NOMO-1 (cell line): ENCODE data around the gene ROR1.

Source experiments
- DNase-seq, 2 experiments: peaks; one replicate each; lab custom pipeline; 2025; ENCODE audit not compliant: unreplicated experiment in 2 of 2; lab: John Stamatoyannopoulos, UW

Gene ROR1

GRCh38 chr1:63987628-63988024, 213.8 kb downstream of the ROR1 start:
- no peak for DNase-seq

GRCh38 chr1:63988941-63989340, 215.1 kb downstream of the ROR1 start:
- no peak for DNase-seq

GRCh38 chr1:63991685-63992084, 217.9 kb downstream of the ROR1 start:
- no peak for DNase-seq

GRCh38 chr1:64000021-64000420, 226.2 kb downstream of the ROR1 start:
- DNase-seq: no peak

GRCh38 chr1:64001038-64001437, 227.2 kb downstream of the ROR1 start:
- DNase-seq: no peak

GRCh38 chr1:64004451-64005025, 230.7 kb downstream of the ROR1 start:
- DNase-seq: no peak

- no peak for DNase-seq
Observed at GRCh38 chr1:64005801-64006200, 232.0 kb downstream of the ROR1 start.

- DNase-seq: no peak
Observed at GRCh38 chr1:64006276-64007051, 232.6 kb downstream of the ROR1 start.

- DNase-seq: no peak
Observed at GRCh38 chr1:64010316-64010715, 236.5 kb downstream of the ROR1 start.

GRCh38 chr1:64013395-64013794, 239.6 kb downstream of the ROR1 start:
- no peak for DNase-seq

- DNase-seq: peak in 1 of 2 experiments; percentile 29
Observed at GRCh38 chr1:64019818-64020217, 246.0 kb downstream of the ROR1 start.

GRCh38 chr1:64021066-64021465, 247.2 kb downstream of the ROR1 start:
- DNase-seq: no peak

- no peak for DNase-seq
Observed at GRCh38 chr1:64025051-64025450, 251.2 kb downstream of the ROR1 start.

- DNase-seq: no peak
Observed at GRCh38 chr1:64029037-64029436, 255.2 kb downstream of the ROR1 start.

- no peak for DNase-seq
Observed at GRCh38 chr1:64030411-64030810, 256.6 kb downstream of the ROR1 start.

GRCh38 chr1:64031236-64031635, 257.4 kb downstream of the ROR1 start:
- no peak for DNase-seq

GRCh38 chr1:64033667-64034220, 259.9 kb downstream of the ROR1 start:
- no peak for DNase-seq

- no peak for DNase-seq
Observed at GRCh38 chr1:64036549-64036948, 262.7 kb downstream of the ROR1 start.

- no peak for DNase-seq
Observed at GRCh38 chr1:64038119-64038518, 264.3 kb downstream of the ROR1 start.

GRCh38 chr1:64038965-64039364, 265.1 kb downstream of the ROR1 start:
- DNase-seq: no peak

GRCh38 chr1:64039390-64039926, 265.6 kb downstream of the ROR1 start:
- DNase-seq: no peak
